Activated CD4-positive, alpha-beta T cell treated with anti-CD3 and anti-CD28 coated beads, Interleukin-2, amount 50 U/mL, for 48 hours (primary cell): ENCODE measurements around the gene PIK3R4.

Source experiments
- DNase-seq, 2 experiments: peaks; one replicate each; pipeline ENCODE4 v3.0.0-alpha.2; 2020

Gene PIK3R4

DNA sequence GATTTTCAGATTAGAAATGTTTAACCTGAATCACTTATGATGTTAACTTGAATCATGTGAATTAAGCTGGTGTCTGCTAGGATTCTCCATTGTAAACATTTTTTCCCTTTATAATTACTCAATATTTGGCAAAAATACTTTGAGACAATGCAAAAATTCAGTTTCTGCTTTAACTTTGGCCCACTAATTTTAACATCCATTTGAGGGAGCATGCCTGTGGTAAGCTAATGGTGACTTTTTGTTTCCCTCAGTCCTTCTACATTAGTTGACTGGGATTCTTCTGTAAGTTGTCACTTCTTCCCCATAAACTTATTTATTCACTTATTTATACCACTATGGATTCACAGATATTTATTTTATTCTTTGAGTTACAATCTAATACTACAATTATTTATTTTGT, 59.3 kb downstream of the PIK3R4 start:
- no peak for DNase-seq

- DNase-seq = no peak
These were observed 59.8 kb downstream of the PIK3R4 start for GRCh38 chr3:130686833-130687232.

DNA sequence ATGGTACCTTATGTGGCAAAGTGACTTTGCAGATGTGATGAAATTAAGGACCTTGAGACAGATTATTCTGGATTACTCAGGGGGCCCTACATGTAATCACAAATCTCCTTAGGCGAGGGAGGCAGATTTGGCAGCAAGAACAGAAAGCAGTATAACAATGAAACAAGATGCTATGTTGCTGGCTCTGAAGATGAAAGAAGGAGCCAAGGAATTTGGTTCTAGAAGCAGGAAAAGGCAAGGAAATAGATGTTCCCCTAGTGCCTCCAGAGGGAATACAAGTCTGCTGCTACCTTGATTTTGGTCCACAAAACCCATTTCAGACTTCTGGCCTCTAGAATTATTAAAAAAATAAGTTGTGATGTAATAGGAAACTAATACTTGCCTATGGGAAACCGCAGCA, 64.5 kb downstream of the PIK3R4 start:
- DNase-seq = no peak

DNA sequence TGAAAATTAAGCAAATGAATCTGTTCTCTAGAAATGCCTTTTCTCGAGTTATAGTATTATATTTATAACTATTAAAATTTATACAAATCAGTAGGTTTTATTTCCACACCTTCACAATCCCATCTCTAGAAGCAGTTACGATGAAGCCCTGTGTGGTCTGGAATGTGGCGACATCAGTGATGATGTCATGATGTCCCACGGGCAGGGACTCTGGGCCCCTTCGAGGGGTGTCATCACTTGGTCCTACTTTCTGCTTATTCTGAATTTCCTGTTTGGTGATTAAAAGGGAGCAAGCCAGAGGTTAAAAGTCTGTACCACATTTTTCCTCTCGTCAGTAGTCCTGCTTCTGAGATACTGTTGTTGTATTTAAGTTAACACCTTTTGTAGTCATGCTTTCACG, 67.4 kb downstream of the PIK3R4 start:
- DNase-seq = no peak

DNA sequence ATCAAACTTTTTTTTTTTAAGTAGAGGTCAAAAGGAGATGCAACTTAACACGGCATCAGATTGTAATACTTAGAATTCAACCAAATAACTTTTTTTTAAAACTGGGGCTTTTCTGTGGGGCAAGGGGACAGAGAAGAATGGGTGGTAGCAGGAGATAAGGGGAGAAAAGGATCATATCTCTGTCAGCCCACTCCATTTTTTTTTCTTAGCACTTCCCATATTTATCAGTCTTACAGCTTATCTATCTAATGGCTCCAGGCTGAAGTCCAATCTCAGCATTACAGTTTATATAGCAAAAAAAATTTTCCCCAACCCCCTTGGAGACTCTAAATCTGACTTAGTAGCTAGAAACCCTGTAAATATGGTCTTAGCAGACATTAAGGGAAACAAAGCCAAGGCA, 69.3 kb downstream of the PIK3R4 start:
- no peak for DNase-seq

- DNase-seq = no peak
These were observed 74.9 kb downstream of the PIK3R4 start for GRCh38 chr3:130671545-130672312.

DNA sequence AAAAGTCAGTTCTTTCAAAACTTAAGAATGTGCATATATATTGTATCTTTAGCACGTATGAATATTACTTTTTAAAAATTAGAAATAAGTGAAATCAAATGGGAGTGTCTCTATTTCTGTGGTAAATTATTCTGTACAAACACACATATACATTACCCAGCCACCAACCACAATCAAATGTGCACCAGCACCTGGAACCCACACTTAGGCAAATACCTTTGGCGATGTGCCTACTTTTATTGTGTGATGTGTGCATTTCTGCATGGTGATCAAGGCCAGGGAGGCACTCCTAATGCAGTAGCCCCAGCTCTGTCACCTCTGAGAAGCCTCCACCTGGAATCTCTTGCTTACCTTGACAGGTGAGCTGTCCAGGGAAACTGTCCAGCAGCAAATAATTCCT, 76.9 kb downstream of the PIK3R4 start:
- no peak for DNase-seq

GRCh38 chr3:130663092-130663491, 83.5 kb downstream of the PIK3R4 start:
- DNase-seq = no peak

- DNase-seq = no peak
These were observed 84.1 kb downstream of the PIK3R4 start for GRCh38 chr3:130662501-130662996.

DNA sequence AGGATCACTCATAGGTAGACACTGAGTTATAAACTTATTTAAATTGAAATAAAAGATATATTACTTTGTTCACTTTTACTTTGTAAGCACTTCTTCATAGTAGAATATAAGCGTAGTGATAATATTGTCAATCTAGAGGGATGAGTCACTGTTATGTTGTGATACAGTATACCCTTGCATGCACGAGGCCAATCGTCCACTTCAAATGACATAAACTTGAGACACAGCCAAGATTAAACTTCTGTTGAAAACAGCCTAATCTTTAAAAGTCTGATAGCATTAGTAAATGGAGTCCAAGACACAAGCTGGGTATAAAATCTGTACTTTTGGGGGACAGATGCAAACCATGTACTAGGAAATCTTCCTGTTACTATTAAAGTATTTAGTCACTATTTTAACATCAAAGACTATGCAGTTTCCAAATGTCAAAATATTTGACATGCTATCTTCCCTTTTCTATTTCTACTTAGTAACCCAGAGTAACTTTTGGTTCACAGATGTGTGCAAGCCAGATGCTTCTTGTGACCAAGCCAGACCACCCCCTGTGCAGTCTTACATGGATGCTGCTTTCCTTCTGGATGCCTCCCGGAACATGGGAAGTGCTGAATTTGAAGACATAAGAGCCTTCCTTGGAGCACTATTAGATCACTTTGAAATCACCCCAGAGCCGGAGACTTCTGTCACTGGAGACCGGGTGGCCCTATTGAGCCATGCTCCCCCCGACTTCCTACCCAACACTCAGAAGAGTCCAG, 85.3 kb downstream of the PIK3R4 start:
- no peak for DNase-seq

DNA sequence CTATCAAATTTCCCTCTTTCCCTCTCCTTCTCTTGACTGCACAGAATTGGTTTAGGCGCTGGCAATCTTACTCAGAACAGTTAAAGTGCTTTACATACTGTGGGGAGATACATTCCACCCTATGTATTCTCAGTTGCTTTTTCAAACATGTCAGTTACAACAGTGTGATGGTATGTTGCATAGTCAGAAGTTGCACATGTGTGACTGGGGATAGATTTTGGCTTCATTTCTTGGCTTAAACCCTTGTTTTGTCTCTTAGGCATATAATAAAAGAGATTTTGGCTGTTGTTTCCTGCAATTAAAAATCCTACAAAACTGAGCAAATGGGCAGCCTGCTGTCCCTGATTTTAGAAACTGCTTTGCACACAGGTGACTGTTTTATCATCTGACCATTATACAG, 86.7 kb downstream of the PIK3R4 start:
- no peak for DNase-seq

DNA sequence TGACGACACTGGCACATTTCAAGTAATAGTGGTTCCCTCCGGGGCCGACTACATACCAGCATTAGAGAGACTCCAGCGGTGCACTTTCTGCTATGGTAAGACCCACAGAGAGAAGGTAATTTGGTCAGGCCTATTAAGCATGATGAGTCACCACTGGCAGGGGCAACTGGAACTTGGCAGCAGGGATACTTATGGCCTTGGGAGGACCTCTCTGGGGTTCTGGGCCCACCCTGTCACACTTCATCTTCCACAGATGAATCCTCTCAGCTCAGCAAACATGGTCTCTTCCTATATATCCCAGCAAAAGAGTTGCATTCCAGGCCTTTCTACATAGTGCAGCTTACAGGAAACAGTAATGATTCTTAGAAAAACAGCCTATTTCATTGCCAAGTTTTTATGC, 88.0 kb downstream of the PIK3R4 start:
- no peak for DNase-seq

DNA sequence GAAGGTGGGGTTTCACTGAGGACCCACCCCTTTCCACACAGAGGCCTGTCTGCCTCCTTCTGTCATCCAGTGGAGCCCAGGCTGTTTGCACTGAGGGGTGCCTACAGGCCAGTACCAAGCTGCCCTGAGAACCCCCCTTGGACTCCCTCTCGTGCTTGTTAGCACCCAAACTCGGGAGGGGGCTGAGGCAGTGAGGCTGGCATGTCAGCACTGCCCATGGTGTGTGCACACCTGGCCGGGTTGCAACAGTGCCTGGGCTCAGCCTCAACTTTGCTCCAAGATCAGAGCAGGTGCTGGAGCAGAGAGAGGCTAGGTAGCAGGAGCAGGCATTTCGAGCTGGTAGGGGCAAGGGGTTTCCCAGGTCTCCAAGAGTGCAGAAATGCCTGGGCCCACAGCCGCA, 90.0 kb downstream of the PIK3R4 start:
- no peak for DNase-seq

DNA sequence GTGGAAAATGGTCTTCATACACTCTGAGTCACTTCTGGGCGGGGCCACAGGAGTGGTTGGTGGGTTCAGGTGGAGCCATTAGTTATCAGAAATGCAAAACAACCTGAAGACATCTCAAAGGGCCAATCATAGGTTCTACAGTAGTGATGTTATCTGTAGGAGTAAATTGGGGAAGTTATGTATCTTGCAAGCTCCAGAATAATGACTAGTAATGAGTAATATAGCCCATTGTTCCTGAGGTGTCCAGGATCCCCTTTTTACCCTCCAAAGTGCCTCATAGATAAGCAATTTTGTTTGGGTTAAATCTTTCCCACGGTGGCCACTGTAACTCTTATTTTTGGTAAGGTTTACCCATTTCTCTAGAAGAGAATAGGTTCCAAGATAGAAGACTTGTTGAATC, 91.7 kb downstream of the PIK3R4 start:
- no peak for DNase-seq

DNA sequence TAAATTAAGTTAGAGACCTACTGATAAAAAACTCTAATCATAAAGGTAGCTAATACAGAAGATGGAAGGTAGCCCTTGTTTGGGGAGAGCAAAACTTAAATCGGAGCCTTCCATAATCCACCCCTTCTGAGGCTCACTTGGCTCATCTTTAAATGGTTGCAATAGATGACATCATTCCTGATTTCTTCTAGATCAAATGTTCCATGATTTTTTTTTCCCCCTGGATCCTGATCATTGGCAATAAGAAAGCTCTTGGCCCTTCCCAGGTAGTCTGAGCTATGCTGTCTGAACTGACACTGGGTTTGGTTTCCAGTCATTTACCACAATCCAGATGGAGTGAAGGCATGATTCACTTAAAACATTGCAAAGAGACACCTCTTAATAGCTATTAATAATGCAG, 92.5 kb downstream of the PIK3R4 start:
- no peak for DNase-seq

DNA sequence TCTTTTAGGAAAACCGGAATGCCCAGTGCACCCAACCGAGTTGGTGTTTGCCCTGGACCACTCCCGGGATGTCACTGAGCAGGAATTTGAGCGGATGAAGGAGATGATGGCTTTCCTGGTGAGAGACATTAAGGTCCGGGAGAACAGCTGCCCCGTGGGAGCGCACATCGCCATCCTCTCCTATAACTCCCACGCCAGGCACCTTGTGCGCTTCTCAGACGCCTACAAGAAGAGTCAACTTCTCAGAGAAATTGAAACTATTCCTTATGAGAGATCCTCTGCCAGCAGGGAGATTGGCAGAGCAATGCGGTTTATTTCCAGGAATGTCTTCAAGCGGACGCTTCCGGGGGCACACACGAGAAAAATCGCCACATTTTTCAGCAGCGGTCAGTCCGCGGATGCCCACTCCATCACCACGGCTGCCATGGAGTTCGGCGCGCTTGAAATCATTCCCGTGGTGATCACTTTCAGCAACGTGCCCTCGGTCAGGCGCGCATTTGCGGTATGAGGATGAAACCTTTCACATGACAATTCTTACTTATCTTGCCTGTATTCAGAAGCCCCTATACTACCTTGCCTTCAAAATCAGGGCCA, 97.5 kb downstream of the PIK3R4 start:
- no peak for DNase-seq

DNA sequence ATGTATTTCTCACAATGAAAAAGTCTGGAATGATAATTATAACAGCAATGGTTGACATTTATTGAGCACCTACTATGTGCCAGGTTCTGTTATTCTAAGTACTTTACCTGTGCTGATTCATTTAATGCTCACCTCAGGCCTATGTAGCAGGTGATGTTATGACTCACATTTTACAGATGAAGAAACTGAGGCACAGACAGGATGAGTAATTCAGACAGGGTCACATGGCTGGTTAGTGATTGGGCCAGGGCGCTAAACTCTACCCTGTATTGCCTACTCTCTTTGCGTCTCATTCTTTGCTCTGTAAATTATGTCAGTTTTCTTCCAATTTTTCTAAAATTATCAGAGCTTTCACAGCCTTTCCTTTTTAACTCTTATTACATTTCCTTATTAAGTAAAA, 98.3 kb downstream of the PIK3R4 start:
- no peak for DNase-seq

- DNase-seq = no peak
These were observed 101.4 kb downstream of the PIK3R4 start for GRCh38 chr3:130645261-130645660.

- DNase-seq = no peak
These were observed 101.9 kb downstream of the PIK3R4 start for GRCh38 chr3:130644628-130645253.

DNA sequence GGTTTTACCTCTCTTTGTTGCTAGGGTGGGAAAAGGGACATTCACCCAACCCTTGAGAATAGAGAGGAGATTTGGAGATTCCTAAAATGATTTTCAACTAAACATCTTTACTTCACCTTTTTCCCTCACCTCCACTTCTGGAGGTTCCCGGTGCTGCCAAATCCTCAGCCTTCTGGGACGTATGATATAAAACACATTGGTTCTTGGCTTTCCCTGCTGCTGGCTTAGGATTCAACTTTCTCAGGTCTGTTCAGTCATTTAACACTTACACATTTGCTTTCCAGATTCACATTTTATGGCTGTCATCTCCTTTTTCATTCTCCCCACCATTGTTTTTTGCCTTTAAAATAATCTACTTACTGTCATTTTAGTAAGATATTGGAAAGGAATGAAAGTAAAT, 106.6 kb downstream of the PIK3R4 start:
- DNase-seq = no peak

- DNase-seq = no peak
These were observed 110.0 kb downstream of the PIK3R4 start for GRCh38 chr3:130636480-130637234.

- DNase-seq = no peak
These were observed 110.7 kb downstream of the PIK3R4 start for GRCh38 chr3:130635978-130636377.

GRCh38 chr3:130635285-130635684, 111.3 kb downstream of the PIK3R4 start:
- DNase-seq = no peak
